K562 (cell line): Measurements from ENCODE around the gene EEA1. TPM values are rescaled to one million over a fixed set of nuclear protein-coding genes. Genes with fewer than 3 reads are reported as not detected.

Source experiments
- ATAC-seq: fragments of 200-7000 bp; cut with Tn5 transposase; 3 replicates; pipeline ENCODE4 v1.9.1; 2020; ENCODE audit warnings: moderate library complexity
- BruUV-seq: library from RNA; stranded (reverse); fragments of 400-500 nt; replicated peaks from 2 replicates; lab custom pipeline; 2021; lab: Mats Ljungman, UMichigan
- CTCF ChIA-PET: fragments of 300-600 bp; formaldehyde crosslinking; extraction: SDS; loops from one replicate; lab custom pipeline; 2021; ENCODE audit warnings: low intra/inter-chr PET ratio; lab: Yijun Ruan, JAX
- POLR2A ChIA-PET: fragments of 300-600, 350-650 bp; sonication (Branson Sonifier 250); formaldehyde crosslinking; extraction: SDS; loops from one replicate; lab custom pipeline; 2021; ENCODE audit warnings: antibody characterized with exemption, inconsistent platforms; lab: Yijun Ruan, JAX
- DNase-seq, 4 experiments: peaks; one replicate each; pipeline versions ENCODE4 v3.0.0 to v3.0.0-alpha.2; 2011 to 2018; ENCODE audit warnings: low spot score in 3 of 4, mixed read lengths in 3 of 4; ENCODE audit errors: extremely low read depth in 1 of 4
- FAIRE-seq: peaks from 2 replicates; lab custom pipeline; 2011; peaks lifted over from hg19 to GRCh38; lab: Jason Lieb, UNC
- H2AFZ ChIP-seq: 2 replicates; pipeline ENCODE4 v1.6.0; 2011; ENCODE audit warnings: low read depth, low read length, control low read depth, inconsistent platforms
- H3K27ac ChIP-seq: fragments of 200-600 bp; 3 replicates; pipeline ENCODE4 v1.8.0; 2011; ENCODE audit warnings: low read depth, mild to moderate bottlenecking, control low read depth, inconsistent platforms, low read length, moderate library complexity, mixed read lengths; ENCODE audit errors: extremely low read depth
- H3K27me3 ChIP-seq, 2 experiments: fragments of 300-600 bp in 1 of 2; 2 replicates in 1 of 2; 3 replicates in 1 of 2; pipeline versions ENCODE4 v1.6.0 to v1.8.0; 2011; ENCODE audit warnings: inconsistent platforms in 2 of 2, low read length in 2 of 2, mild to moderate bottlenecking in 1 of 2, mixed read lengths in 1 of 2, moderate library complexity in 1 of 2; ENCODE audit not compliant: control insufficient read depth in 2 of 2, insufficient read depth in 2 of 2
- H3K36me3 ChIP-seq: fragments of 300-600 bp; 3 replicates; pipeline ENCODE4 v1.8.0; 2011; ENCODE audit warnings: mild to moderate bottlenecking, low read length, inconsistent platforms; ENCODE audit not compliant: control insufficient read depth, insufficient read depth
- H3K4me1 ChIP-seq, 2 experiments: fragments of 200-600 bp in 1 of 2; replicated peaks in 1 of 2; 2 replicates in 1 of 2; 3 replicates in 1 of 2; pipeline versions ENCODE4 v1.5.1 to v1.8.0; 2011; ENCODE audit warnings: inconsistent platforms in 2 of 2, low read length in 2 of 2, mild to moderate bottlenecking in 1 of 2, mixed read lengths in 1 of 2, moderate library complexity in 1 of 2; ENCODE audit not compliant: control insufficient read depth in 2 of 2, insufficient read depth in 2 of 2
- H3K4me2 ChIP-seq: 2 replicates; pipeline ENCODE4 v1.6.1; 2011; ENCODE audit warnings: low read length, control low read depth, inconsistent platforms, mixed read lengths; ENCODE audit not compliant: insufficient read depth
- H3K4me3 ChIP-seq: fragments of 200-600 bp; sonication (generic), shearing (Covaris generic); 2 replicates; pipeline ENCODE4 v1.5.1; 2016; ENCODE audit warnings: control low read depth, inconsistent platforms
- H3K79me2 ChIP-seq: fragments of 200-600 bp; 3 replicates; pipeline ENCODE4 v1.8.0; 2011; ENCODE audit warnings: low read length, inconsistent platforms; ENCODE audit not compliant: control insufficient read depth, insufficient read depth
- H3K9ac ChIP-seq, 2 experiments: 2 replicates each; pipeline versions ENCODE4 v1.6.0 to v1.6.1; 2011; ENCODE audit warnings: low read depth in 2 of 2, low read length in 2 of 2, control low read depth in 1 of 2, inconsistent platforms in 1 of 2, mild to moderate bottlenecking in 1 of 2, mixed read lengths in 1 of 2; ENCODE audit not compliant: insufficient read depth in 1 of 2
- H3K9me1 ChIP-seq: one replicate; pipeline ENCODE4 v1.6.0; 2011; ENCODE audit warnings: inconsistent platforms, mild to moderate bottlenecking, low read length, moderate library complexity; ENCODE audit not compliant: control insufficient read depth, insufficient read depth
- H3K9me3 ChIP-seq: replicated peaks from 2 replicates; pipeline ENCODE4 v1.5.1; 2011; ENCODE audit warnings: low read depth, low read length, inconsistent platforms; ENCODE audit not compliant: control insufficient read depth, insufficient read depth
- H4K20me1 ChIP-seq: replicated peaks from 2 replicates; pipeline ENCODE4 v1.6.1; 2011; ENCODE audit warnings: low read length, inconsistent platforms, mixed read lengths; ENCODE audit not compliant: control insufficient read depth, insufficient read depth
- ASH1L ChIP-seq: fragments of 450-650 bp; IDR thresholded peaks from 2 replicates; pipeline ENCODE4 v1.6.1; 2018; ENCODE audit warnings: borderline replicate concordance, mild to moderate bottlenecking, low read depth; ENCODE audit not compliant: partially characterized antibody
- ATF1 ChIP-seq, 2 experiments: fragments of 450-650 bp in 1 of 2; IDR thresholded peaks; 2 replicates each; pipeline ENCODE4 v1.6.1; 2016; ENCODE audit warnings: missing compliant biosample characterization in 1 of 2, missing genetic modification characterization in 1 of 2
- CBFA2T2 ChIP-seq: fragments of 450-650 bp; conservative IDR thresholded peaks from 2 replicates; pipeline ENCODE4 v1.6.1; 2017; ENCODE audit warnings: mild to moderate bottlenecking
- CCNT2 ChIP-seq: IDR thresholded peaks from 2 replicates; pipeline ENCODE4 v1.6.1; 2011; ENCODE audit warnings: borderline replicate concordance, low read depth, mild to moderate bottlenecking, moderate library complexity, mixed read lengths, low read length; ENCODE audit not compliant: insufficient read length; ENCODE audit errors: extremely low read depth
- GATAD2B ChIP-seq: fragments of 450-650 bp; IDR thresholded peaks from 2 replicates; pipeline ENCODE4 v1.6.1; 2017; ENCODE audit warnings: mild to moderate bottlenecking, borderline replicate concordance
- HDAC1 ChIP-seq, 2 experiments: fragments of 450-650 bp; IDR thresholded peaks; 2 replicates each; pipeline ENCODE4 v1.6.1; 2016 to 2017; ENCODE audit warnings: inconsistent platforms in 1 of 2, mild to moderate bottlenecking in 1 of 2, moderate library complexity in 1 of 2
- KLF1 ChIP-seq: fragments of 450-650 bp; IDR thresholded peaks from 2 replicates; pipeline ENCODE4 v1.6.1; 2016; ENCODE audit warnings: missing genetic modification characterization, missing compliant biosample characterization
- NBN ChIP-seq: fragments of 450-650 bp; IDR thresholded peaks from 2 replicates; pipeline ENCODE4 v1.6.1; 2016; ENCODE audit warnings: low read depth, mild to moderate bottlenecking
- NR2F6 ChIP-seq: fragments of 450-650 bp; formaldehyde crosslinking; IDR thresholded peaks from 2 replicates; pipeline ENCODE4 v1.4.0; 2020; ENCODE audit warnings: mild to moderate bottlenecking
- NRF1 ChIP-seq, 2 experiments: fragments of 450-650 bp; IDR thresholded peaks in 1 of 2; conservative IDR thresholded peaks in 1 of 2; 2 replicates each; pipeline ENCODE4 v1.6.1; 2014; ENCODE audit warnings: mild to moderate bottlenecking in 2 of 2
- RFX5 ChIP-seq: IDR thresholded peaks from 2 replicates; pipeline ENCODE4 v1.6.1; 2011; ENCODE audit warnings: low read depth, mild to moderate bottlenecking, improper control_type of control experiment, low read length
- SIN3B ChIP-seq: fragments of 450-650 bp; IDR thresholded peaks from 2 replicates; pipeline ENCODE4 v1.6.1; 2017; ENCODE audit warnings: low read depth, mild to moderate bottlenecking, moderate library complexity
- TCF7 ChIP-seq: sonication (generic); IDR thresholded peaks from 2 replicates; pipeline ENCODE4 v1.6.1; 2016; ENCODE audit warnings: antibody characterized with exemption, borderline replicate concordance
- TEAD1 ChIP-seq, 2 experiments: fragments of 450-650 bp in 1 of 2; sonication (generic) in 1 of 2; formaldehyde crosslinking; IDR thresholded peaks; 2 replicates each; pipeline versions ENCODE4 v1.4.0 to v1.8.0; 2020 to 2022; ENCODE audit warnings: mild to moderate bottlenecking in 2 of 2, missing genetic modification reagents in 1 of 2
- THRAP3 ChIP-seq: fragments of 450-650 bp; IDR thresholded peaks from 2 replicates; pipeline ENCODE4 v1.6.1; 2016; ENCODE audit warnings: mild to moderate bottlenecking, inconsistent platforms, borderline replicate concordance
- ZNF134 ChIP-seq: fragments of 250-450 bp; sonication (Bioruptor Pico); conservative IDR thresholded peaks from 2 replicates; pipeline ENCODE4 v1.4.0; 2020
- ZNF507 ChIP-seq: conservative IDR thresholded peaks from 2 replicates; pipeline ENCODE4 v1.6.1; 2017; ENCODE audit warnings: missing genetic modification characterization, missing compliant biosample characterization
- in situ Hi-C: fragments of 300-500 bp; cut with MboI; formaldehyde crosslinking; loops from 4 replicates; pipeline ENCODE4 v1.15.0; 2018; ENCODE audit warnings: inconsistent platforms, mixed read lengths
- intact Hi-C: fragments of 100-400 bp; cut with micrococcal nuclease; formaldehyde crosslinking; loops from 2 replicates; pipeline ENCODE4 v1.14.2; 2022
- polyA plus RNA-seq, 8 experiments: library from polyadenylated mRNA; depleted of rRNA in 4 of 8; stranded (reverse) in 5 of 8; unstranded in 3 of 8; fragments of >200 nt; fragmentation: Nextera tagmentation in 2 of 8; fragmentation: Illumina TruSeq in 1 of 8; extraction: Ambion mirVana in 2 of 8; extraction: Trizol in 1 of 8; gene quantifications; 2 replicates each; pipeline versions ENCODE4 v1.2.1 to v1.2.3, GENCODE V29; 2011 to 2014; ENCODE audit warnings: inconsistent platforms in 1 of 8, missing spikeins in 1 of 8
- total RNA-seq, 7 experiments: library from RNA; depleted of rRNA in 6 of 7; stranded (reverse); fragments of >200 nt in 6 of 7; fragmentation: Illumina TruSeq in 2 of 7; extraction: Trizol in 2 of 7; gene quantifications; 2 replicates each; pipeline versions ENCODE4 v1.2.1 to v1.2.3, GENCODE V29; 2011 to 2021; ENCODE audit warnings: low replicate concordance in 1 of 7
- TF ChIP-seq, protein P1 (sequence below): fragments of 250-450 bp; sonication (Bioruptor Pico); IDR thresholded peaks from 2 replicates; pipeline ENCODE4 v1.5.1; 2021; ENCODE audit warnings: mild to moderate bottlenecking
- TF ChIP-seq, protein P2 (sequence below): fragments of 250-450 bp; sonication (Bioruptor Pico); IDR thresholded peaks from 2 replicates; pipeline ENCODE4 v1.9.0; 2021; ENCODE audit warnings: mild to moderate bottlenecking

EEA1 gene
- total and polyA plus RNA-seq, 9 of the 15 experiments (the other 6 are each of a cell fraction or from before 2014, with no cell fraction given): 3.5 to 17.1 (median 7.5) TPM

GRCh38 chr12:92898755-92899154 is 30.3 kb downstream of the EEA1 start:
- peaks cover 0 to 4% of the 10 kb centered on the region in 2 experiments; a peak in 1 of 5 replicates for H3K4me1 ChIP-seq
- no peak for FAIRE-seq
- in situ Hi-C loops: no loop called here
- no peaks in the 10 kb centered on the region for H4K20me1 ChIP-seq
- peaks cover 40% of the 10 kb centered on the region for H3K79me2 ChIP-seq
- H3K36me3 ChIP-seq: no peaks in the 10 kb centered on the region
- POLR2A ChIA-PET: interaction anchor here (1.1 to 1.2 kb wide), 2 partner anchors 13 to 24 kb away, joined by 4 to 5 read pairs; no protein-coding TSS in a partner anchor
- BruUV-seq: no TSS peak
- H3K9me3 ChIP-seq: no peaks in the 10 kb centered on the region
- H3K4me2 ChIP-seq: no peak overlapping the region
- no peak for TF ChIP-seq NRF1 (conservative IDR thresholded peaks at IDR 0.05 in 1 of 2, IDR thresholded peaks at IDR 0.05 in 1 of 2)
- TF ChIP-seq, protein P1, sequence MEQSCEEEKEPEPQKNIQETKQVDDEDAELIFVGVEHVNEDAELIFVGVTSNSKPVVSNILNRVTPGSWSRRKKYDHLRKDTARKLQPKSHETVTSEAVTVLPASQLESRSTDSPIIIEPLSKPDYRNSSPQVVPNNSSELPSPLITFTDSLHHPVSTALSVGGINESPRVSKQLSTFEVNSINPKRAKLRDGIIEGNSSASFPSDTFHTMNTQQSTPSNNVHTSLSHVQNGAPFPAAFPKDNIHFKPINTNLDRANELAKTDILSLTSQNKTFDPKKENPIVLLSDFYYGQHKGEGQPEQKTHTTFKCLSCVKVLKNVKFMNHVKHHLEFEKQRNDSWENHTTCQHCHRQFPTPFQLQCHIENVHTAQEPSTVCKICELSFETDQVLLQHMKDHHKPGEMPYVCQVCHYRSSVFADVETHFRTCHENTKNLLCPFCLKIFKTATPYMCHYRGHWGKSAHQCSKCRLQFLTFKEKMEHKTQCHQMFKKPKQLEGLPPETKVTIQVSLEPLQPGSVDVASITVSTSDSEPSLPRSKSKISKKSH (CRISPR knock-in tag): no peak
- TF ChIP-seq ZNF134 (CRISPR knock-in tag): no peak
- no peak for TF ChIP-seq KLF1
- no peak for TF ChIP-seq ZNF507 (tag)
- no peak for TF ChIP-seq THRAP3
- no peak for TF ChIP-seq GATAD2B
- no peak for TF ChIP-seq ATF1 (CRISPR knock-in tag; IDR thresholded peaks at IDR 0.05)
- TF ChIP-seq ATF1 (tag; IDR thresholded peaks at IDR 0.05): no peak
- TF ChIP-seq, protein P2, sequence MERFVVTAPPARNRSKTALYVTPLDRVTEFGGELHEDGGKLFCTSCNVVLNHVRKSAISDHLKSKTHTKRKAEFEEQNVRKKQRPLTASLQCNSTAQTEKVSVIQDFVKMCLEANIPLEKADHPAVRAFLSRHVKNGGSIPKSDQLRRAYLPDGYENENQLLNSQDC (CRISPR knock-in tag): no peak
- TF ChIP-seq NR2F6: no peak
- TF ChIP-seq ASH1L: no peak
- no peak for TF ChIP-seq TEAD1 (CRISPR knock-in tag; IDR thresholded peaks at IDR 0.05)
- TF ChIP-seq TCF7: no peak
- no peak for TF ChIP-seq CBFA2T2
- no peak for TF ChIP-seq SIN3B
- no peak for TF ChIP-seq NBN
- no peak for TF ChIP-seq HDAC1 (IDR thresholded peaks at IDR 0.05)
- no peak for TF ChIP-seq RFX5
- no peak for TF ChIP-seq CCNT2
- TF ChIP-seq, all 486 proteins: peak for 0
- intact Hi-C loops: no loop called here
- Histone ChIP-seq H3K27me3 (no peaks in the 10 kb centered on the region), H3K9me1 (no peaks in the 10 kb centered on the region), H3K4me3 (no peak overlapping the region), H2AFZ (no peak overlapping the region), H3K27ac (no peak overlapping the region), H3K9ac (no peak overlapping the region)
- CTCF ChIA-PET: no interaction called here
- ATAC-seq (no peak), DNase-seq (no peak)
